IPS DF 4.7 (cell line): ENCODE results near the gene CNTNAP2.
"Not testable (repeated sequence)": the region's sequence is repeated elsewhere in the genome, so short reads cannot be mapped to it uniquely, and the experiment has no call there.

Source experiments
- DNase-seq: peaks from one replicate; pipeline ENCODE4 v3.0.0-alpha.2; 2013; ENCODE audit warnings: low spot score; ENCODE audit errors: extremely low read depth

CNTNAP2 gene

DNA sequence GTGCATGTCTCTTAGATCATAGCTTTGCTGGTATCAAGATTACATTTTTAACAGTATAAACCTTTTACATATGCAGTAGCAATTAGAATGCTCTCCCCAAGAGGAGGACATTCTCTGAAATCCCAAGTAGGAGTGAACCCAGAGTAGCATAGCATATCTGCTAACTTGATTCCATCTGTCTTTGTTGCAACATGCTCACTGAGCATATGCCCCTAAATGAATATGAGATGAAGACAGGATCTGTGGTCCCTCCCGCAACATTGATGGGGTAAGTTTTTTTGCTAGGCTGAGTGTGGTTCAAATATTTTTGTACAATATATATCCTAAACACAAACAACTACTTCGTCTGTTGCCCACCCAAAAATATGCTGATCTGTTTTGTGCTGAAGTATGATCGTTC lies 1939.8 kb downstream of the CNTNAP2 start:
- DNase-seq: no peak

DNA sequence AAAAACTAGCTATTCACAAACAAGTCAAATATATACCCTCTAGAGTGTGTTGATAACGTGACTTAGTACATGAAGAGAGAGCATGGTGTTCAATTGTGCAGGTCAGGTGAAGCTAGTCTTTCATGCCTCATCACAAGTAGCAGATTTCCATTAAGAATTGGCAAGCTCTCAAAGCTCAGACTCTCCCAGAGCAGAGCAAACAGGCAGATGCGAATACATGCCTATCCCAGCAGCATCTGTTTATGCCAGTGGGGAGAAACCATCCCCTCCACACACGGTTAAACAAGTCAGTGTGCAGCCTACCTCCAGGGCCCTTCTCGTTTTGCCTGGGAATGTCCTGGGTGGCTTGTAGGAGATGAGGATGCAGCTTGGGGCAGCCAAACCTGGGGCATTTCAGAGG lies 1941.5 kb downstream of the CNTNAP2 start:
- no peak for DNase-seq

DNA sequence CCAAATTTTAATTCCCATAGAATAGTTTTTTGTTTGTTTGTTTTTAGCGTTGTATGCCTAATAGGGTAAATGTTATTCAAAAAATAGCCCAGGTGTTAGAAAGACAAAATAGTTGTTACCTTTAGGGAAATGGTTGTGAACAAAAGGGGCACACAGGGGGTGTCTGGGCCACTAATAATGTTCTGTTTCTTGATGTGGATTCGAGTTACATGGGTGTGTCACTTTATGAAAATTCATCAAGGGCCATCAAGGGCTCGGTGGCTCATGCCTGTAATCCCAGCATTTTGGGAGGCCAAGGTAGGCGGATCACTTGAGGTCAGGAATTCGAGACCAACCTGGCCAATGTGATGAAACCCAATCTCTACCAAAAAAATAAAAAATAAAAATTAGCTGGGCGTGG lies 1942.2 kb downstream of the CNTNAP2 start:
- DNase-seq: no peak

DNA sequence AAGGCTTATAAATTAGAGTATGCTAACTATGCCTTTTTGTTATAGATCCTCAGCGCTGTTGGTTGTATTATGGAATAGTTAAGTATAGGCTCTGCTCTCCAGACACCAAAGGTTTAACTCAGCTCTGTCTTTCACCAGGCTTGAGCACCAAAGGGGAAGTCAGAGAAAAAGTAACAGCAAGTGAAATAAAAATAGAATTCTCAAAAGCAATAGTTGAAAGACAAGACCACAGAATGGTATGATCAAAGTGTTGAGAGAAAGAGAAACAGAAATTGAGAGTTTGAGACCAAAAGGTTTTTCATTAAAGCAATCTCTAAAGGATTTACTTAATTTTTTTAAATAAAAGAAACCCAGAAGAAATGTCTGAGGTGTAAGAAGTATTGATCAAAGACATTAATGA lies 1944.1 kb downstream of the CNTNAP2 start:
- DNase-seq: no peak

DNA sequence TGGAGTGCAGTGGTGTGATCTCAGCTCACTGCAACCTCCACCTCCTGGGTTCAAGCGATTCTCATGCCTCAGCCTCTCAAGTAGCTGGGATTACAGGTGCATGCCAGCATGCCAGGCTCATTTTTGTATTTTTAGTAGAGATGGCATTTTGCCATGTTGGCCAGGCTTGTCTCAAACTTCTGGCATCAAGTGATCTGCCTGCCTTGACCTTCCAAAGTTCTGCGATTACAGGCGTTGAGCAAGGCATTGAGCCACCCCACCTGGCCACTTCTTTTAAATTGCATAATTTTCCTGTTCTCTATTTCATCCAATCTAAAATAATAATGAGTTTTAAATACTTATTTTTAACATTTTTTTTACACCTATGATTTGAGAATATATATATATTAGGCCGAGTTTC lies 1961.5 kb downstream of the CNTNAP2 start:
- not testable (repeated sequence) for DNase-seq

DNA sequence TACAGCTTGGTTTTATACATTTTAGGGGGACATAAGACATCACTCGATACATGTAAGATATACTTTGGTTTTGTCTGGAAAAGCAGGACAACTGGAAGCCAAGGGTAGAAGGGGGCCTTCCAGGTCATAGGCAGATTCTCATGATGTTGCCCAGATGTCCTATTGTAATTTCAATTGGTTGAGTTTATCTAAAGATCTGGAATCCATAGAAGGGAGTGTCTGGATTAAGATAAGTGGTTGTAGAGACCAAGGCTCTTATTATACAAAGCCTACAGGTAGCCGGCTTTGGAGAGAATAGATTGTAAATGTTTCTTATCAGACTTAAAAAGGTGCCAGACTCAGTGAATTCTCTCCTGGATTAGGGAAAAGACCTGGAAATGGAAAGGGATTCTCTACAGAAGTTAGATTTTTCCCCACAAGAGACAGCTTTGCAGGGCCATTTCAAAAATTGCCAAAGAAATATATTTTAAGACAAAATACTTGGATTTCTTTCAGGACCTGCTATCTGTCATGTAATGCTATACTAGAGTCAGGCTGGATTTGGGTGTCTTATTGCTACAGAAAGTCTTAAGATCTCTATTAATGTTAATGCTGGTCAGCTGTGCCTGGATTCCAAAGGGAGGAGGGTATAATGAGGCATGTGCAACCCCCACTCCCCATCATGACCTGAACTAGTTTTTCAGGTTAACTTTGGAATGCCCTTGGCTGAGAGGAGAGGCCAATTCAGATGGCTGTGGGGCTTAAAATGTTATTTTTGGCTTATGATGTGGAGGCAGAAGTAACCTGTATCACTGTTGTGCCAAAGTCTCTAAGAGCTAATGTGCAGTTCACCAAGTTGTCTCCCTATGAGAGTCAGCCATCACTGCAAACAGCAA lies 1962.8 kb downstream of the CNTNAP2 start:
- no peak for DNase-seq

DNA sequence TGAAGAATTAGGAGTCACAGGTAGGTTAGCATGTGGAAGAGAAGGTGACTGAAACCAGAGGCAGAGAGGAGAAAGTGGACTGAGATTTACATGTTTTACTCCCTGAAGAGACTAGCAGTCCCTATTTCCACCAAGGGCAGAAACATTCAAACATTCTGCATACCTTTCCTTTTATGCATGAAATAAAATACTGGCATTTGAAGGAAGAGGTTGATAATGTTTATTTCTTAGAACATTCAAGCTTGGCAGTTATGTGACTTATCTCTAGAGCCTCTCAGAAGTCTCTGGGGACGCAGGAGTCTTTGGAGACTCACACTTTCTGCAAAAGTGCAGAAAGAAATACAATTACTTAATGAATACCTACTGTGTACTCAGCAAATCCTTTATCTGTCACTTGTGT lies 1966.8 kb downstream of the CNTNAP2 start:
- DNase-seq: no peak

DNA sequence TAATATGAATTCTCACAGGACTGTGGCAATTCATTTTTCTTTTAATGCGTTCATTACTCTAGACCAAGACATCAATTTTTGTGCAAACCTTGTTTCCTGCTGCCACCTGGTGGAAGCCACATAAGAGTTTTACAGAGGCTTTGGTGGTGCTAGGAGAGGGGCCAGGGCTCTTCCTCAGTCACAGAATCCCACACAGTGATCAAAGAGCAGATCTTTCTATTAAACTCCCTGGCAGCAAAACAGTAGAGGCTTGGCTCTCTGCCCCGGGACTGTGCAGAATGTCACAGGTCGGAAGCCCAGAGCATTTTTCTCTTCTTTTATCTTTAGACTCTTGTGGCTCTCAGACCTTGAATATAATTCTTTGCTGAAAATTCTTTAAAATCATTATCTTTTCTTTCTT lies 1967.5 kb downstream of the CNTNAP2 start:
- peak; percentile 56 for DNase-seq

DNA sequence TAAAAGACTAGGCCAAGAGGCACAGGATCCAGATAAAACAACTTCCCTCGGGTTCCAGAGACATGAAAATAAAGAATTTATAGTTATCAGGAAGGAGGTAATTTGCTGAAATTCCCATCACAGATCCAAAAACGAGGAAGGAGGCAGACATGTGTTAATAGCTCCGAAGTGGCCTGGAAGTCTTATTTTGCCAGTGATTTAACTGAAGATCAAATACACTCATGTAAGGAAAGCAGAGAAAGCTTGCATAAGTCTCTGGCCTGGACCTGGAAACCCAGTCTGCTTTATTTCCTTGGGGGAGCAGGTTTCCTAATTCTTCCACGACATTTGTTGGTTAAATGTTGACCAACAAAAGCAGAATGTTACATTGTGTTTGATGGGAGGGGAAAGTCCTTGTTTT lies 1975.3 kb downstream of the CNTNAP2 start:
- DNase-seq: no peak

DNA sequence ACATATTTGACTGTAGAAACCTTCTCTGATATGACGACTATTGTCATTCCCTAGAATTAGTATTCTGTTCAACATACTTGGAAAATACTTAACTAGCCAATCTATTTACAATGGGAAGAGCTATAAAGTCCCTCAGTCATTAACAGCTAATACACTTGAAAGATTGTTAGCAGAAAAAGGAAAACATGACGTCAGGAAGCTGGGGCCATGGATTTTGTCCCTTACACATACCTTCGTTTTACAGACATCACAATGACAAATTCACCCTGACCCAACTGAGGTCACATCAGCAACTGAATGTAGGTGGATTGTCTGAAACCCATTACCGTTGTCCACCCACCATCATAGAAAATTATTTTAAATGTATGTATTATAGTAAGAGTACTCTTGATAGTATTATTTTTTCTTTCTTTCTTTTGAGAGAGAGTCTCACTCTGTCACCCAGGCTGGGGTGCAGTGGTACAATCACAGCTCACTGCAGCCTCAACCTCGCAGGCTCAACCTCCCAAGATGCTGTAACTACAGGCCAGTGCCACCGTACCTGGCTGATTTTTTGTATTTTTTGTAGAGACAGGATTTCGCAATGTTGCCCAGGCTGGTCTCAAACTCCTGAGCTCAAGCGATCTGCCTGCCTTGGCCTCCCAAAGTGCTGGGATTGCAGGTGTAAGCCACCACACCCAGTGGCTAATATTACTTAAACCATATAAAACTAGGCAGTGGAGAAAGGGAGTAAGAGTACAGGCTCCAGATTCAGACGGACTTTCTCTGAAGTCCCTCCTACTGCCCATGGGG lies 1977.0 kb downstream of the CNTNAP2 start:
- DNase-seq: no peak

DNA sequence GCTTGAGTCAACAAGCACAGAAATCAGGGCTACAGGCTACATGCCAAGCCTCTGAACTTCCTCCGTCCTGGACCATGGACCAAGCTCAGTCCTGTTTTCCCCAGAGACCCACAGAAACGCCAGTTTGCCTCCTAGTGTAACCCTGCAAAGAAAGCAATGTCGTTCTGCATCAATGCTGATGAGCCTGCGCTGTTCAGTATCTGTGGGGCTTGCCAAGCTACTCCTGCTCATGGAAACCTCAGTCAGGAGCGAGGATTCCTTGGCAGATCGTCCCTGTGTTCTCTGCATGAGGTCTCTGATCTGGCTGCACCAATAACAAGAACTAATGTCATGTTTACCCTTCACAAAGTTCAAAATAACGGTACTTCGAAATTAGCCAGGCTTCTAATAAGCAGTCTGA lies 1978.5 kb downstream of the CNTNAP2 start:
- DNase-seq: no peak

DNA sequence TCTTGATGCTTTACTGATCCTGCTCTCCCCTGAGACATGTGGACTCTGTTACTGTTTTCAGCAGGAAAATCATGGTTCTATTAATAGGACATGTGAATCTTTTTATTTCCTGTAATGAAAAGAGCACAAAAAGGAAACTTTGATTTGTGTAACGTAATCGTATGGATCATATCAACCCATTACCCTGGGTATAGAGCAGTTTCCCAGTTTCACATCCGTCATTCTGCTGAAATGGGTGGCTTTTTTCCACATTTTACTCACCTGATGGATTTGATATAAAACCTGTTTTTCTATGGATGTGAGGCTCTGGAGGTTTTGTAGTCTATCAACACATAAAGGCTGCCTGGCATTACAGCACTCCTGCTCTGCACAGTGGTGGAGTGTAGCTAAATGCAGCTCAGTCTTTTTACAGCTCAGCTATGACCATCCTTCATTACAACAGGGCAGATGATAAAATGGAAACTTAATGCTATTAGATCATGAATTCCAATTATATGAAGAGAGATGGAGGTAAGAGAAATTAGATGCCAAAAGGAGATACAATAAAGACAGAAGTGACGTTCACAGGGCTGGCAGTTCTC lies 1987.6 kb downstream of the CNTNAP2 start:
- no peak for DNase-seq

DNA sequence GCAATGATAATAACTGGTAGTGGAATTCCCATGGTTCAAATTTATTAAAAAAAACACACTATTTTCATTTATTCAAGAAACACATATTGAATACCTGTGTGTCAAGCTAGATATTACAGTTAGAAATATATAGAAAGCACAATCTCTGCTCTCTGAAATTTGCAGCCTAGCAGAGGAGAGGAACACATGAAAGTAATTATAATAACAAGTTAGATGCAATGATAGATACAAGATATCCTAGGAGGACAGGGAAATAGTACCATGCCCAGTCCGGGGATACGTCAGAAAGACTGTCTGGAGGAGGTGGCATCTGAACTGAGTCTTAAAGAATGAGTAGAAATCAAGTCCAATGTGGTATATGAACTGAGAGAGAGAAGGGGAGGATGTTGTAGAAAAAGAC lies 1988.3 kb downstream of the CNTNAP2 start:
- DNase-seq: no peak

DNA sequence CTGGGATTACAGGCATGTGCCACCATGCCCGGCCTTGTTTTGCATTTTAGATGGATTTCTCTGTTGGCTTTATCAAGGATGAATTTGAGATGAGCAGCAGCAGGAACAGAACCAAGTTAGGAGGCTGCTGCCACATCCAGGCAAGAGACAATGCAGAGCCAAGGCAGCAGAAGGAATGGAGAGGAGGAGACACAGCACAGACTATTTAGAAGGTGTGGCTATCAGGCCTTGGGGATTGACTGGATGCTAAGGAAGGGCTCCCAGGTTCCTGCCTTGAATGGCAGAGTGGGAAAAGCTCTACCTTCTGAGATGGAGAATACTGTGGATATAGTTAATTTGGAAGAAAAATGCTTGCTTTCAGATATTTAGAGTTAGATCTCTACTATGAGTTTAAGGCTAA lies 1989.3 kb downstream of the CNTNAP2 start:
- DNase-seq: no peak

DNA sequence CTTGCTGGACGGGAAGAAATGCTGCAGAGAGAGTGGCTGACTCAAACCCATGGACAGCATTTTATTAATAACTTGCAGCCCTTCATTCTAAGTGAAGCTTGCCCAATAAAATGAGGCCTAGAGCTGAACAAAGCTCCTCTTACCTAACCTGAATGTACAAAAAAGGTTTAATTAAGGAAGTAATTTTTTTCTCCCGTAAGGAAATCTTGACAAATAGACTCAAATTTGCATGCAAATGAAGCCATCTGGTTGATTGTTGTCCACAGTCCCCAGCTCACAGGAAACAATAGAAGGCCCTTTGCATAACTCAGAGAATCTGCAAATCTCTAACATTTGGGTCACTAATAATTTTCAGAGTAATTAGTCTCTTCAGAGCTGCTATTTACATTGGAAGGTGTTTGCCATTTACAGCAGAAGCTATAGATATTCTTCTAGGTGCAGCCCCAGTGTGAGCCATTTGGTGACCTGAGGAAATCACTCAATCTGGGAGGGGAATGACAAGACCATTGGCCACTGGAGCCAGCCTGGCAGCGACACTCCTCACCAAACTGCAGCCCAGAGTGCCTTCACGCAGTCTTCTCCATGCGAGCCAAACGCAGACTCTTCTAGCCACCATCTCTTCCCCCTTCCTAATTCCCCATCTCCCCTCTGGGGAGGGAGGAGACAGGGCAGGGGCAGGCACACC lies 1991.0 kb downstream of the CNTNAP2 start:
- DNase-seq: no peak

DNA sequence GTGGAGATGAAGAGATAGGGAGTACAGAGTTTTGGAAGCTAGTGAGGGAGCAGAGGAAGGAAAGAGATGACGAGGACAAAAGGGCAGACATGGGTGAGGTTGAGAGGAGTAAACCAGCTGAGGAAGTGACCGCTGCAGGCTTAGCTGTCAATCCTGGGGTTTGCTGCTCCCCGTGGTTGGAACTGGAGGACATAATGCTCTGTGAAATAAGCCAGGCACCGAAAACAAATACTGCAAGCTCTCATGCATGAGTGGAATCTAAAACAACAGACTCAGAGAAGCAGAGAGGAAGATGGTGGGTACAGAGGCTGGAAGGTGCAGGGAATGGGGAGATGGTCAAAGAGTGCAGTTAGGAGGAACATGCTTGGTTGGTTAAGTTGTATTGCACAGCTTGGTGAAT lies 1991.8 kb downstream of the CNTNAP2 start:
- DNase-seq: no peak

DNA sequence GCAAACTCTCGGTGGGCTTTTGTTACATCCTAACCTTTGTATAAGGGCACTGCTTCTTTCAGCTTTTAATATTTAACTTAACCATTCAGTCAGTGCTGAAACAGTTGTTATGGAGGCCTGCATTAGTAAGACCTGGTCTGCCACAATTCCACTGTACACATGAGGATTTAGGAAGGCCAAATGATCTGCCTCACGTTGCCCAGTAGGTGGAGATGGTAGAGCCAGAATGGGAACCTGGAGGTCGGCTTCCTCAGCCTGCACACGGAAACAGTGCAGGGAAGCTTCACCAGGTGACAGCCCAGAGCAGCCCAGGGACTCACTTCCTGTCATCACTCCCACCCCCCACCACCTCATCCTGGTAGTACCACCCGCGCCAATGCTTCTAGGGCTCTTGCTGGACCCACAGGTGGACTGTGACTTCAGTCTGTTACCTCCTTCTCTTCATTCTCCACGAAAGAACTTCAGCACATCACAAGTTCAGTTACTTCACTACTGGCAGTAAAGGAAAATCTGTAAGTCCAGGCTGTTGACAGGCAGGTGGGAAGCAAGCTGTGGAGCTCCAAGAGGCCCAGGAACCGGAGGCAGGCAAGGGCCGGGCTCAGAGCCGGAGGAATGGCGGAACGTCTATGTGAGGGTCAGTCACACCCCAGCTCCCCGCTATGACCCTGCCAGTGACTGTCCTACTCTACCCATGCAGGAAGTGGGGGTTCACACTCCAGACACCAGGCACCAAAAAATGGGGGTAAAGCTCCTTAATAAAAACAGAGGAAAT lies 1993.7 kb downstream of the CNTNAP2 start:
- DNase-seq: no peak

DNA sequence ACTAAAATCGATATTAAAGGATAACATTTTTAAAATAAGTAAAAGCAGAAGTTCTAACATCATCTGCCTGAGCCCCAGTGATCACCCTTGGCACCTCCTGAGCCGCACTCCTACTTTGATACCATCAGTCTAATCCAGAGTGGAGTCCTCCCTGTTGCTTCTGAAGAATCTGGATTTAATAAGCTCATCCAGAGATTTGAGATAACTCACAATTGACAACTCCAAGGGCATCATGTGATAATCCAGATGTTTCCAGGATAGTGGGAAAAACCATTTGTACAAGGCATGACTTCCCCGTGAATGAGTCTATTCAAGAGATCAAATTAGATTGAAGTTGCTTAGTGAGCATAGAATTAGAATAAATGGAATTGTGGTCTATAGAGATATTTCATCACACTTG lies 1998.2 kb downstream of the CNTNAP2 start:
- DNase-seq: no peak

DNA sequence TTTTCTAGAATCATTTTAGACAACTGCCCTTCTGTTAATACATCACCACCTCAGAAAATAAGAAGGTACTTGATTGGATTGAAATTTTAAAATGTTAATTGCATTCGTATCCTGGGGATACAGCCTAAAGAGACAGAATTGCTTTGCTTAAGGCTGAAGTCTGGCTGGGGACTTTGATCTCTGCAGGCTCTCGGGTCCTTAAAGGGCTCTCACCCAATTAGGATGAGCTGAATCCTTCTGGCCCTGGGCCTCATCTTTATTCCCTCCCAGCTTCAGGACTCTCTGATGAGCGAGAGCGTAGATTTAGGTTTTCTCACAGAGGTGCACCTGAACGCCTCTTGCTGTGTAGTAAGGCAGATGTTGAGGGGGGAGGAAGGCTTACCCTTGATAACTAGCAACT lies 1998.7 kb downstream of the CNTNAP2 start:
- no peak for DNase-seq

DNA sequence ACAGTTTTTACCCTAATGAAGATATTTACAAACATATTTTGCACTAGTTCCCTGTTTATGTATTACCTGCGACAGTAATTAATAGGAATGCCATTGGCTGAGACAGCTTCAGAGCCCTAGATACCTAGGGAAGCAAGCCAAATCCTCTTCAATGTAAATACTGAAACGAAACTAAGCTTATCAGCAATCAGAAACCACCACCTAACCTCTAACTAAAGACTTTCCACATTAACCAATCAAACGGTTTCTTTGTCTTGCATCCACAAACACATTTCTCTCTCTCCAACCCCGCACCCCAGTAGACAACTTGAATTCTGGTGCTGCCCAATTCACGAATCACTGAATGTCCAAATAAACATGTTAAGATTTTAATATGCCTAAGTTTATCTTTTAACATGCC lies 1999.6 kb downstream of the CNTNAP2 start:
- no peak for DNase-seq

DNA sequence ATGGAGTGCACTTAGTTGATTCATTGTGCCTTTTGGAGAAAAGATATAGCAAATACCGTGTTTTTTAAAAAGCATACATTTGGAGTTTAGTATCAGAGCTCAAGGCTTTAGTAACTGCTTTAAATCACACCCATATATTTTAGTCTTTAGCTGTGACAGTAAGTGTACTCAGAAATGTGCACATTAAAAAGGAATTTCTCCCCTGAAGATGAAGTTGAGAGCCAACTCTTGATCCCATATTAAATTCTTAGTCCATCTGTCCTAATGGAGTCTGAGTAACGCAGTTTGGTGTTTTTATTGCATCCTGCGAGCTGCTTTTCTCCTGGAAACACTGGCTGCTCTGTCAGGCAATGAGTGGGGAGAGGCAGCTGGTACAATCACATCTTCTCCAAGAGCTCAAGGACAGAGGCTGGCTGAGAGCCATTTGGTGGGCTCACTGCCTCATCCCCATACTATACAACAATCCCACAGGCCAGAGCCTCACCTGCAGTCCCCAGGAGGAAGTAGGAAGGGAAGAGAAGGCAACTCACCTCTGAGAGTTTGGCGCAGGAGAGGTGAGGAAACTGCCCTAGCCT lies 2000.3 kb downstream of the CNTNAP2 start:
- no peak for DNase-seq
